22Rv1 (cell line): ENCODE data around the gene STAM2.
"Not testable (repeated sequence)": the region's sequence is repeated elsewhere in the genome, so short reads cannot be mapped to it uniquely, and the experiment has no call there.

Source experiments
- H3K27ac ChIP-seq: fragments of 450-650 bp; 2 replicates; pipeline ENCODE4 v1.5.1; 2017
- CTCF ChIP-seq: fragments of 450-650 bp; IDR thresholded peaks from 2 replicates; pipeline ENCODE4 v1.5.1; 2017; ENCODE audit warnings: mild to moderate bottlenecking
- ZFX ChIP-seq: fragments of 450-650 bp; IDR thresholded peaks from 2 replicates; pipeline ENCODE4 v1.6.1; 2017; ENCODE audit warnings: antibody characterized with exemption, borderline replicate concordance

Gene STAM2

GRCh38 chr2:152120430-152120829 lies 55.1 kb downstream of the STAM2 start:
- no peak overlapping the region for H3K27ac ChIP-seq
- no peak for TF ChIP-seq ZFX
- no peak for TF ChIP-seq CTCF

- H3K27ac ChIP-seq, result no peak overlapping the region
- TF ChIP-seq CTCF (no peak), ZFX (no peak)
Measured at GRCh38 chr2:152115952-152116351, 59.6 kb downstream of the STAM2 start.

- TF ChIP-seq ZFX, result no peak
- TF ChIP-seq CTCF, result no peak
- no peak overlapping the region for H3K27ac ChIP-seq
Measured at GRCh38 chr2:152114366-152114765, 61.2 kb downstream of the STAM2 start.

GRCh38 chr2:152107140-152107539 lies 68.4 kb downstream of the STAM2 start:
- not testable (repeated sequence) for H3K27ac ChIP-seq

GRCh38 chr2:152106464-152106863 lies 69.1 kb downstream of the STAM2 start:
- no peak for TF ChIP-seq CTCF
- TF ChIP-seq ZFX, result no peak
- H3K27ac ChIP-seq, result no peak overlapping the region

- no peak for TF ChIP-seq ZFX
- TF ChIP-seq CTCF, result no peak
- H3K27ac ChIP-seq, result no peak overlapping the region
Measured at GRCh38 chr2:152103271-152103670, 72.3 kb downstream of the STAM2 start.

GRCh38 chr2:152100961-152101360 lies 74.6 kb downstream of the STAM2 start:
- TF ChIP-seq CTCF (no peak), ZFX (no peak)
- H3K27ac ChIP-seq, result no peak overlapping the region

GRCh38 chr2:152099367-152100050 lies 76.1 kb downstream of the STAM2 start:
- no peak overlapping the region for H3K27ac ChIP-seq
- TF ChIP-seq CTCF (no peak), ZFX (no peak)
